Esophagus muscularis mucosa (tissue), 4 donors: ENCODE results near the gene SMIM27. TPM values are rescaled to one million over a fixed set of nuclear protein-coding genes. Genes with fewer than 3 reads are reported as not detected.
"Not testable (repeated sequence)": the region's sequence is repeated elsewhere in the genome, so short reads cannot be mapped to it uniquely, and the experiment has no call there.

Experiments used
- DNase-seq: peaks from one replicate; pipeline ENCODE4 v3.0.0-alpha.2; 2017; ENCODE audit errors: extremely low spot score
- H3K27ac ChIP-seq, 4 donors: fragments of 200-600 bp; sonication (generic); replicated peaks in 1 of 4; 1 replicate in 3 of 4; 2 replicates in 1 of 4; pipeline ENCODE4 v1.5.1; 2016 to 2019; ENCODE audit warnings: mild to moderate bottlenecking in 1 of 4
- H3K27me3 ChIP-seq, 4 donors: fragments of 200-600 bp; sonication (generic); one replicate each; pipeline versions ENCODE4 v1.5.1 to v1.6.0; 2016 to 2019
- H3K36me3 ChIP-seq, 4 donors: fragments of 200-600 bp; sonication (generic); one replicate each; pipeline ENCODE4 v1.5.1; 2016 to 2019
- H3K4me1 ChIP-seq, 4 donors: fragments of 200-600 bp; sonication (generic); one replicate each; pipeline ENCODE4 v1.5.1; 2016 to 2019
- H3K4me3 ChIP-seq, 4 donors: fragments of 200-600 bp; sonication (generic); 1 replicate in 2 of 4; 2 replicates in 2 of 4; pipeline ENCODE4 v1.5.1; 2016 to 2019; ENCODE audit warnings: mild to moderate bottlenecking in 4 of 4, moderate library complexity in 1 of 4
- H3K9me3 ChIP-seq, 4 donors: fragments of 200-600 bp; sonication (generic); 1 replicate in 3 of 4; 2 replicates in 1 of 4; pipeline ENCODE4 v1.5.1; 2016 to 2019
- EP300 ChIP-seq: sonication (generic); formaldehyde crosslinking; IDR thresholded peaks from one replicate; pipeline ENCODE4 v1.6.1; 2017; ENCODE audit warnings: antibody characterized with exemption
- POLR2A ChIP-seq: fragments of 450-650 bp; IDR thresholded peaks from one replicate; pipeline ENCODE4 v1.6.1; 2017; ENCODE audit warnings: antibody characterized with exemption, moderate library complexity, mild to moderate bottlenecking, low read depth
- POLR2AphosphoS5 ChIP-seq, 2 donors: sonication (generic); formaldehyde crosslinking; IDR thresholded peaks; one replicate each; pipeline ENCODE4 v1.6.1; 2017; ENCODE audit warnings: antibody characterized with exemption in 2 of 2
- WGBS: methylation state at CpG from one replicate; pipeline ENCODE4 v1.1.5; 2018; 5-methylcytosine and 5-hydroxymethylcytosine counted together
- intact Hi-C: fragments of 100-400 bp; cut with DNase I; formaldehyde crosslinking; loops from one replicate; pipeline ENCODE4 v1.15.1; 2023
- total RNA-seq, 4 donors: library from RNA; depleted of rRNA; stranded (reverse); fragments of >200 nt; gene quantifications; one replicate each; pipeline versions ENCODE4 v1.1.0 to v1.2.1, GENCODE V29; 2016
- TF ChIP-seq, protein P1 (sequence below), 3 experiments: fragments of 200-600 bp in 2 of 3; fragments of 450-650 bp in 1 of 3; sonication (generic) in 2 of 3; IDR thresholded peaks; one replicate each; pipeline ENCODE4 v1.5.1; 2017 to 2019; ENCODE audit warnings: antibody characterized with exemption in 3 of 3, mild to moderate bottlenecking in 2 of 3, moderate library complexity in 1 of 3

Gene SMIM27
- total RNA-seq, 4 donors from 2014 or later, result 4.8 to 11.2 (median 7.8) TPM

- H3K27ac ChIP-seq, result no peak overlapping the region
- intact Hi-C loops, result no loop called here
Measured at GRCh38 chr9:32590476-32590875, 38.3 kb downstream of the SMIM27 start.

GRCh38 chr9:32590898-32591297 is 38.8 kb downstream of the SMIM27 start:
- DNase-seq, result no peak
- Histone ChIP-seq H3K36me3 (no peaks in the 10 kb centered on the region), H3K4me1 (no peaks in the 10 kb centered on the region), H3K4me3 (no peak overlapping the region), H3K9me3 (no peaks in the 10 kb centered on the region), H3K27me3 (peaks cover 0 to 8% (median 0%) of the 10 kb centered on the region in 4 donors), H3K27ac (no peak overlapping the region)
- intact Hi-C loops, result no loop called here
- TF ChIP-seq EP300, result no peak
- no peak for TF ChIP-seq POLR2AphosphoS5 (IDR thresholded peaks at IDR 0.05)
- TF ChIP-seq, protein P1, sequence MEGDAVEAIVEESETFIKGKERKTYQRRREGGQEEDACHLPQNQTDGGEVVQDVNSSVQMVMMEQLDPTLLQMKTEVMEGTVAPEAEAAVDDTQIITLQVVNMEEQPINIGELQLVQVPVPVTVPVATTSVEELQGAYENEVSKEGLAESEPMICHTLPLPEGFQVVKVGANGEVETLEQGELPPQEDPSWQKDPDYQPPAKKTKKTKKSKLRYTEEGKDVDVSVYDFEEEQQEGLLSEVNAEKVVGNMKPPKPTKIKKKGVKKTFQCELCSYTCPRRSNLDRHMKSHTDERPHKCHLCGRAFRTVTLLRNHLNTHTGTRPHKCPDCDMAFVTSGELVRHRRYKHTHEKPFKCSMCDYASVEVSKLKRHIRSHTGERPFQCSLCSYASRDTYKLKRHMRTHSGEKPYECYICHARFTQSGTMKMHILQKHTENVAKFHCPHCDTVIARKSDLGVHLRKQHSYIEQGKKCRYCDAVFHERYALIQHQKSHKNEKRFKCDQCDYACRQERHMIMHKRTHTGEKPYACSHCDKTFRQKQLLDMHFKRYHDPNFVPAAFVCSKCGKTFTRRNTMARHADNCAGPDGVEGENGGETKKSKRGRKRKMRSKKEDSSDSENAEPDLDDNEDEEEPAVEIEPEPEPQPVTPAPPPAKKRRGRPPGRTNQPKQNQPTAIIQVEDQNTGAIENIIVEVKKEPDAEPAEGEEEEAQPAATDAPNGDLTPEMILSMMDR (IDR thresholded peaks at IDR 0.05), result no peak
- TF ChIP-seq POLR2A, result no peak
- 71% methylated on average over 1 of the region's 1 CpG for WGBS

More at GRCh38 chr9:32590476-32590875, 38.3 kb downstream of the SMIM27 start:
- WGBS, result 59% methylated on average over 2 of the region's 2 CpGs
- no peak for DNase-seq
- no peaks in the 10 kb centered on the region for H3K4me1 ChIP-seq
- H3K36me3 ChIP-seq, result no peaks in the 10 kb centered on the region
- peaks cover 0 to 8% (median 0%) of the 10 kb centered on the region in 4 donors for H3K27me3 ChIP-seq
- no peaks in the 10 kb centered on the region for H3K9me3 ChIP-seq
- TF ChIP-seq POLR2AphosphoS5 (IDR thresholded peaks at IDR 0.05) (no peak), POLR2A (no peak), EP300 (no peak)
- TF ChIP-seq, protein P1 (IDR thresholded peaks at IDR 0.05), result no peak
- H3K4me3 ChIP-seq, result no peak overlapping the region

- Histone ChIP-seq H3K36me3 (no peaks in the 10 kb centered on the region), H3K27ac (no peak overlapping the region), H3K4me1 (no peaks in the 10 kb centered on the region), H3K4me3 (no peak overlapping the region), H3K27me3 (no peaks in the 10 kb centered on the region), H3K9me3 (no peaks in the 10 kb centered on the region)
- DNase-seq, result no peak
- no peak for TF ChIP-seq POLR2A
- 68% methylated on average over 4 of the region's 4 CpGs for WGBS
- intact Hi-C loops, result no loop called here
Measured at GRCh38 chr9:32596096-32596865, 44.2 kb downstream of the SMIM27 start.

GRCh38 chr9:32596936-32597335 is 44.8 kb downstream of the SMIM27 start:
- Histone ChIP-seq H3K9me3 (no peaks in the 10 kb centered on the region), H3K4me3 (no peak overlapping the region), H3K36me3 (no peaks in the 10 kb centered on the region), H3K4me1 (no peaks in the 10 kb centered on the region), H3K27ac (no peak overlapping the region), H3K27me3 (no peaks in the 10 kb centered on the region)
- DNase-seq, result no peak
- TF ChIP-seq, protein P1 (IDR thresholded peaks at IDR 0.05), result no peak
- no peak for TF ChIP-seq POLR2AphosphoS5 (IDR thresholded peaks at IDR 0.05)
- intact Hi-C loops, result no loop called here

DNA sequence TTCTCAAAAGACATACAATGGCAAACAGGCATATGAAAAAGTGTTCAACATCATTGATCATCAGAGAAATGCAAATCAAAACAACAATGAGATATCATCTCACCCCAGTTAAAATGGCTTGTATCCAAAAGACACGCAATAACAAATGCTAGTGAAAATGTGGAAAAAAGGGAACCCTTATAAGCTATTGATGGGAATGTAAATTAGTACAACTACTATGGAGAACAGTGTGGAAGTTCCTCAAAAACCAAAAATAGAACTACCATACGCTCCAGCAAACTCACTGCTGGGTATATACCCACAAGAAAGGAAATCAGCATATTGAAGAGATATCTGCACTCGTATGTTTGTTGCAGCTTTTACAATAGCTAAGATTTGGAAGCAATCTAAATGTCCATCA is 46.9 kb downstream of the SMIM27 start:
- WGBS, result 62% methylated on average over 3 of the region's 3 CpGs
- DNase-seq, H3K27me3 ChIP-seq, H3K9me3 ChIP-seq, H3K4me1 ChIP-seq, intact Hi-C loops, H3K4me3 ChIP-seq, H3K27ac ChIP-seq, H3K36me3 ChIP-seq: not testable (repeated sequence)

Other genes with a start within 250 kb of the SMIM27 start
- 10 to 100 TPM; 64.4 to 91.9 (median 86.5) TPM for gene ACO1, start 167.7 kb upstream of the SMIM27 start, total RNA-seq
- gene RIGI, start 26.1 kb upstream of the SMIM27 start, total RNA-seq, result 10 to 100 TPM in 1 of 4 donors, 1 to 10 TPM in 3; 6.5 to 10.1 (median 8.2) TPM
- gene TOPORS, start 259 bp downstream of the SMIM27 start, total RNA-seq, result 10 to 100 TPM; 16.5 to 25.9 (median 21.7) TPM
- 10 to 100 TPM; 38.5 to 52.5 (median 48.6) TPM for gene NDUFB6, start 20.8 kb downstream of the SMIM27 start, total RNA-seq
- not detected for gene TAF1L, start 83.3 kb downstream of the SMIM27 start, total RNA-seq
- gene TMEM215, start 231.2 kb downstream of the SMIM27 start, total RNA-seq, result under 1 TPM in 2 of 4 donors, not detected in 2; 0.06 TPM